Retinal pigment epithelial cell (primary cell): ENCODE data around the gene HES6.

Experiments
- DNase-seq: peaks from one replicate; pipeline ENCODE4 v3.0.0-alpha.2; 2010; ENCODE audit warnings: low read depth
- H3K4me3 ChIP-seq: 2 replicates; pipeline ENCODE4 v1.5.1; 2011; ENCODE audit warnings: mild to moderate bottlenecking, low read length, control low read depth, moderate library complexity
- TF ChIP-seq, protein P1 (sequence below): conservative IDR thresholded peaks from 2 replicates; pipeline ENCODE4 v1.5.1; 2011; ENCODE audit warnings: low read depth, low read length, control low read depth, inconsistent platforms

HES6 gene

DNA sequence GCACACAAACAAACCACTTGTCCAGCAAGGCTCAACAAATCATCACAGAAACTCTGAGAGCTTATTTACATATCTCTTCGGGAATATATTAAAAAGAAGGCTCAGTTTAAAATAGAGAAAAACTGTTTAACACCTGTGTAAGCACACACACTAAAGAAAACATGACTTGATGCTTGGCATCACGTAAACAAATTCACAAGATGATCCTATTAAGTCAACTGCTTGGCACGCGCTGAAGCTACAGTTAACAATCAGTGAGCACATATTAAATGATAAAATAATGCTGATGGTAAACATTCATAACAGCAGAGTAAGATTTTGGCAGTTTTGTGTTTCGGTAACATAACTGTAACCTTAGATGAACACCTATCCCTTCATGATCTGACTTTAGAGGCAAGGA, 4.3 kb upstream of the HES6 start:
- TF ChIP-seq, protein P1, sequence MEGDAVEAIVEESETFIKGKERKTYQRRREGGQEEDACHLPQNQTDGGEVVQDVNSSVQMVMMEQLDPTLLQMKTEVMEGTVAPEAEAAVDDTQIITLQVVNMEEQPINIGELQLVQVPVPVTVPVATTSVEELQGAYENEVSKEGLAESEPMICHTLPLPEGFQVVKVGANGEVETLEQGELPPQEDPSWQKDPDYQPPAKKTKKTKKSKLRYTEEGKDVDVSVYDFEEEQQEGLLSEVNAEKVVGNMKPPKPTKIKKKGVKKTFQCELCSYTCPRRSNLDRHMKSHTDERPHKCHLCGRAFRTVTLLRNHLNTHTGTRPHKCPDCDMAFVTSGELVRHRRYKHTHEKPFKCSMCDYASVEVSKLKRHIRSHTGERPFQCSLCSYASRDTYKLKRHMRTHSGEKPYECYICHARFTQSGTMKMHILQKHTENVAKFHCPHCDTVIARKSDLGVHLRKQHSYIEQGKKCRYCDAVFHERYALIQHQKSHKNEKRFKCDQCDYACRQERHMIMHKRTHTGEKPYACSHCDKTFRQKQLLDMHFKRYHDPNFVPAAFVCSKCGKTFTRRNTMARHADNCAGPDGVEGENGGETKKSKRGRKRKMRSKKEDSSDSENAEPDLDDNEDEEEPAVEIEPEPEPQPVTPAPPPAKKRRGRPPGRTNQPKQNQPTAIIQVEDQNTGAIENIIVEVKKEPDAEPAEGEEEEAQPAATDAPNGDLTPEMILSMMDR, result no peak
- no peak for DNase-seq
- H3K4me3 ChIP-seq, result no peak overlapping the region

DNA sequence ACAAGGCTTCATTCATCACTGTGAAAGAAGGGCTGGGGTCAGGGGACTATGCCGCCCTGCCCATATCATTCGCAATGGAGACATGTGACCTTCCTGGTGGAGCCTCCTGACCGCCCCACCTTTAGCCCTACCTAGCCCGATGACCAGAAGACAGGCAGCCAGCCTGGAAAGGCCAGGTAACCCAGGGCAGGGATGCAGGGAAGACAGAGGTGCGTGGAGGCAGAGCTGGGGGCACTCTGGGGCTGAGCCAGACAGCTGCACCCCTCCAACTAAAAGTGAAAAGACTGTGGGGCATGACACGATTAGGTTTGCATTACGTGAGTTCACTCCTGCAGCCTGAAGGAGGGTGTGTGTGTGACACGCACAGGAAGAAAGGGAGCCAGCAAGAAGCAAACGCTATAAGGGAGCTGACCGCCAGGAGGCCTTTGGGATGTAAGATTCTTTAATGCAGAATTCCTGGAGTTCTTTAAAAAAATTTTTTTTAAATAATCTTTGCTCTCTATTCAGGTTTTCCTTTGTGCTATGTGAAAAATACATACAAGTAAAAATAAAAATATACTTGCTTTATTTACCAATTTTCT, 3.7 kb upstream of the HES6 start:
- TF ChIP-seq, protein P1, result peak; percentile 18
- DNase-seq, result no peak
- no peak overlapping the region for H3K4me3 ChIP-seq

GRCh38 chr2:238242731-238243495, 3.1 kb upstream of the HES6 start:
- TF ChIP-seq, protein P1, result no peak
- DNase-seq, result no peak
- H3K4me3 ChIP-seq, result no peak overlapping the region

DNA sequence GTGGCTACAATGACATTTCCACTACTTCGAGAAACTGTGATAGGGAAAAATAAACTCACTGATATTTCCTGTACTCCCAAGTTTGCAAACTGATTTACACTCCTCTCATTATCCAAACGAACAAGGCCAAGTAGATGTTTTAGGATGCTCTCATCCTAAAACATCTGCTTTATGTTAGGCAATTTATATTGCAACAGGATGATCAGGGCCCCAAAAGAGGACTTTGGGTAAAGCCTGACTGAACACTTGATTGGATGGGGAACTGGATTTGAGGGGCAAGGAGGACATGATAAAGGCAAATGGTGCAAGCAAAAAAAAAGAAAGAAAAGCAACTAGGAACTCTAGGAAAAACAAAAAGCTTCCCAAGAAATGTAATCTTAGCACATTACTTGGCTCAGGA, 2.1 kb upstream of the HES6 start:
- H3K4me3 ChIP-seq, result no peak overlapping the region
- TF ChIP-seq, protein P1, result no peak
- DNase-seq, result no peak

DNA sequence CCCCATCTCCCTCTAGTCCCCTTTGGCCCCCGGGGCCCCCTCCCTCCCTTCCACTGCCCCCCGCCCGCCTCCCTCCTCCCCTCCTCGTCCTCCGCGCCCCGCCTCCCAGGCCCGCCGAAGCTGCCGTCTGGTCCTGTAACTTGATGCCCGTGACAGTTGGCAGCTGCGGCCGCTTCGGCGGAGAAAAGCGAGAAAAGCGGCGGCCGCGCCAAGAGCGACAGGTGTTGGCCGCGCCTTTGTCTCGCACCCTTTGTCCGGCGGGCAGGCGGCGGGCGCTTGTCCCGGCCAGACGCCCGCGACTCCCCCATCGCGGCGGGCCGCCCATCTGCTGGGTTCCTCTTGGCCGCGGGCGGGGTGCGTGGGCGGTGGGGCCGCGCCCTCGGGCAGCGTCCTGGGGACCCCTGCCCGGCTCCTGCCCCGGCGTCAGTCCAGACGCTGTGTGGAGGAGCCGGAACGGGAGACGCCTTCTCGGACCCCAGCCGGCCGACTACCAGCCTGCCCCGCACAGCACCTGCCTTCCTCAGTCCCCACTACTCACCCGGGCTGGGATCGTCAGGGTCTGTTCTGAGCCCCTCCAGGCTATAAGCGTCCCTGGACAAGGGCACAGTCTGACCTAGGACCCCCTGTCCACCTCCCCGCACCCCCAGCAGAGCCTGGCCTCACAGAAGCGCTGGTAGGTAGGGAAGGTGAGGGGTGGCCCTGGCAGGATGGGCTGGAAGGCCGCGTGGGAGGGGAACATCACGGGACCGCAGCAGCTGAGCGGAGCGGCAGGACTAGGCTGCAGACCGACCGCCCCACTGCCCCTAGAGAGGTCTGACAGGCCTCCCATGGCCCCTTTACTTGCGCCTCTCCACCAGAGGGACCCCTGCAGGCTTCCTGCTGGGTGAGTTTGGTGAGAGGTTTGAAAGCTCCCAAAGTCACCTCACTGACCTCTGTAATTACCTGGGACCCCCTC, 1.2 kb upstream of the HES6 start:
- no peak overlapping the region for H3K4me3 ChIP-seq
- TF ChIP-seq, protein P1, result peak; percentile 18

DNA sequence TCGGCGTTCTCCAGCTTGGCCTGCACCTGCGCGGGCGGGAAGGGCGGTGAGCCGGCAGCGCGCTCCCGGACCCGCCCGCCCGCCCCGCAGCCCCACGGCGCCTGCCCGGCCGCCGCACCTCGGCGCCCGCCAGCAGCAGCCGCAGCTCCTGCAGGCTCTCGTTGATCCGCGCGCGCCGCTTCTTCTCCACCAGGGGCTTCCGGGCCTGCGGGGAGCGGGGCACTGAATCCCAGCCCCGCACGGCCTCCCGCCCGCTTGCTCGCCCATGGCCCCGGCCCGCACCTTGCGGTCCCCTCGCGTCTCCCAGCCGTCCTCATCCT, 335 bp downstream of the HES6 start:
- TF ChIP-seq, protein P1, result no peak
- H3K4me3 ChIP-seq, result peak overlapping the region; percentile 43
- no peak for DNase-seq

More for the DNA sequence above, 1.2 kb upstream of the HES6 start:
- DNase-seq, result no peak
